Raji (cell line): ENCODE data around the gene SLC25A42.

ENCODE experiments used
- POLR2A ChIP-seq: IDR thresholded peaks from 2 replicates; pipeline ENCODE4 v1.6.1; 2011; ENCODE audit warnings: low read depth, low read length, control low read depth; ENCODE audit not compliant: insufficient read depth

The SLC25A42 gene

DNA sequence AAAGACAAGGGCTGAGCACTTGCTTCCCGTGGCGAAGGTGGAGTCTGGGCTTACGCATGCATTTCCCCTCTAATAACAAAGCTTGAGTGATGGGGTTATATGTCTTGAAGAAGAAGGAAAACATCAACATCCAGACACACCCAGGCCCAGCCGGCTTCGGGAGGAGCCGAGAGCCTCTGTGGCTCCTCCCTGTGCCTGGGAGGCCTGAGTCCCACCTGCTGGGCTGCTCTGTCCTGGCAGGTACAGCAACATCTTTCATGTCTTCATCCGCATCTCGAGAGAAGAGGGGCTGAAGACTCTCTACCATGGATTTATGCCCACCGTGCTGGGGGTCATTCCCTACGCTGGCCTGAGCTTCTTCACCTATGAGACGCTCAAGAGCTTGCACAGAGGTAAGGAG is 43.9 kb downstream of the SLC25A42 start:
- TF ChIP-seq POLR2A: no peak

- TF ChIP-seq POLR2A: no peak
Measured at GRCh38 chr19:19109601-19110000, 45.8 kb downstream of the SLC25A42 start.

- TF ChIP-seq POLR2A: no peak
Measured at GRCh38 chr19:19110410-19111135, 46.8 kb downstream of the SLC25A42 start.

DNA sequence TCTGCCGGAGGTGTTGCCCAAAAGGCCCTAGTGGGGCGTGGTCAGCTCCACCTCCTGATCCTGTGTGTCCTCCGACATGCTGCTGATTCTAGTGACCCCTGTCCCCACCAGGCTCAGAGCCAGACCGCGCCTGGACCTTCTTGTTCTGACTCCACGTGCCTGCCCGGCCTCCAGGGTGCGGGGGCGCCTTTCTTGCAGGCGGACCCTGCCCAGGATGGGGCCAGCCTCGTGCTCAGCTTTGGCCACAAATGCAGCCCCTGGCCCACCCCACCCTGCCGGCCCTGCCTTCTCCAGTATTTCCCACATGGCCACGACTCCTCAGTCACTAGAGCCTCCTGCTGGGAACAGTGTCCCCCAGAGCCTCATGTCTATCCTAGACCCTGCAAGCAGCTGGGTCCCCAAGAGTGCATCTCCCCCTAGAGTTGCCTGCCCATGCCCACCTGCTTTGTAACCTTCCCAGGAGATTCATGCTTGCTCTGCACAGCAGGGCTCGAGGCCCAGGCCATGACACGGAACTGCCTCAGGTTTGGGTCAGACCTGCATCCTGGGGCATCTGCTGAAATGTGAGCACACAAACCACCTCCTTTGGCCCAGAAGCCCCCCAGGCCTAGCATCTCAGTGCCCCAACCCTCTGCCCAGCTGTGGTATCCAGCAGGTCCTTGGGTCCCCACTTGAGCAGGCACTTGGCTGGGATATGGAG is 47.5 kb downstream of the SLC25A42 start:
- TF ChIP-seq POLR2A: no peak

GRCh38 chr19:19111967-19112580 is 48.3 kb downstream of the SLC25A42 start:
- TF ChIP-seq POLR2A: no peak

DNA sequence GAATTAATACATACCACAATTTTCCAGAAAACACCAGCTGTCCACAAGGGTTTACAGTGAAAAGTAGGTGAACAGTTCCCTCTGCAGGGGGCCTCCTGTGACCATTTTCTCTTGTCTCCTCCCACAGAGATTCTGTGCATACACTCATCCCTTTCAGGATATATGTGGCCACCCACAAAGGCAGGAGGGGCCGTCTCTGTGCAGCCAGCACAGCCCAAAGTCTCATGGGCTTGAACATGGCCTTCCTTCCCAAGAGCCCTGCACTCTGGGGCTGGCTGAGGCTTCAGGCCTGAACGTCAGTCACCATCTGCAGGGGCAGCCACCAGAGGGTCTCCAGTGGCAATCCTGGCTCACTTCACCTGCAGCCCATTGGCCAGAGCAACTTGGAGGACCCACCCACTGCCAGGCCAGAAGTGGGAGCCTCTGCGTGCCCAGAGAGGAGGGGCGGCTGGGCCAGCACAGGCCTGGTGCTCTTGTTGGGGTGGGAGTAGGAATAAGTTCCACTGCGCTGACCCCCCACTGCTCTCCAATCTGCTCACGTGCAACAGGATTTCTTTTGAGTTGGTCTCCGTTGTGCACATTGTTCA is 49.3 kb downstream of the SLC25A42 start:
- TF ChIP-seq POLR2A: no peak

GRCh38 chr19:19115954-19116353 is 52.2 kb downstream of the SLC25A42 start:
- no peak for TF ChIP-seq POLR2A

GRCh38 chr19:19119325-19120237 is 55.8 kb downstream of the SLC25A42 start:
- no peak for TF ChIP-seq POLR2A

DNA sequence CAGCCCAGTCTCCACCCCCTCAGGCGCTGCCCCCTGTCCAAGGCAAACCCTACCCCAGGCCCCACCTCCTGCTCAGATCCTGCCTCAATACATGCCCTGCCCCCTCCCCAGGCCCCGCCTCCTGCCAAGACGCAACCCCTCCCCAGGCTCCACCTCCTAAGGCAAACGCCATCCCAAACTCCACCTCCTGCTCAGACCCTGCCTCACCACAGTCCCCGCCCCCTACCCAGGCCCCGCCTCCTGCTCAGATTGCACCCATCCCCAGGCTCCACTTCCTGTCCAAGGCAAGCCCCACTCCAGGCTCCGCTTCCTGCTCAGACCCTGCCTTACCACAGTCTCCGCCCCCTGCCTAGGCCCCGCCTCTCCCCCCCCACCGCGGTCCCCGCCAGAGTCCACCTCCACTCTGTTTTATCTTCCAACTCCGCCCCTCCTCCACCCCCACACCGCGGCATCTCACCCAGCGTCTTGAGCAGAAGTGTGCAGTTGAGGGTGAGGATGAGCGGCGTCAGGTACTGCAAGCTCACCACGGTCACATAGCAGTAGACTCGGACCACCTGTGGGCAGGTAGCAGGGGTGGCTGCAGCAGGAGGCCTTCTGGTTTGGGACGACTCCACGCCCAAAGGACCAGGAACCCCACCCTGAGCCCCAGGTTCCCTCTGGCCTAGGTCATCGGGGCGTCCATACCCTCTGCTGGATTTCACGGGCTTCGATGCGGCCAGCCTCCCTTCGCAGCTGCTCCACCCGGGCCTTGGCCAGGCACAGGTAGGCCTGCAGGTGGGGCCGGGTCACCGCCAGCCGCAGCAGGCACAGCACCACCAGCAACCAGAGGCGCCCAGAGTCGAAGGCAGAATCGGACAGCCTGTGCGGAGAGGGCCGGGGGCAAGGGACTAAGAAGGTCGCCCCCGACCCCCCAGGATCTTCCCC is 56.8 kb downstream of the SLC25A42 start:
- TF ChIP-seq POLR2A: no peak

- no peak for TF ChIP-seq POLR2A
Measured at GRCh38 chr19:19121371-19121770, 57.6 kb downstream of the SLC25A42 start.

- TF ChIP-seq POLR2A: no peak
Measured at GRCh38 chr19:19122902-19123301, 59.1 kb downstream of the SLC25A42 start.

GRCh38 chr19:19123386-19123785 is 59.6 kb downstream of the SLC25A42 start:
- TF ChIP-seq POLR2A: no peak

- no peak for TF ChIP-seq POLR2A
Measured at GRCh38 chr19:19126102-19126501, 62.3 kb downstream of the SLC25A42 start.

- TF ChIP-seq POLR2A: no peak
Measured at GRCh38 chr19:19131989-19132388, 68.2 kb downstream of the SLC25A42 start.

DNA sequence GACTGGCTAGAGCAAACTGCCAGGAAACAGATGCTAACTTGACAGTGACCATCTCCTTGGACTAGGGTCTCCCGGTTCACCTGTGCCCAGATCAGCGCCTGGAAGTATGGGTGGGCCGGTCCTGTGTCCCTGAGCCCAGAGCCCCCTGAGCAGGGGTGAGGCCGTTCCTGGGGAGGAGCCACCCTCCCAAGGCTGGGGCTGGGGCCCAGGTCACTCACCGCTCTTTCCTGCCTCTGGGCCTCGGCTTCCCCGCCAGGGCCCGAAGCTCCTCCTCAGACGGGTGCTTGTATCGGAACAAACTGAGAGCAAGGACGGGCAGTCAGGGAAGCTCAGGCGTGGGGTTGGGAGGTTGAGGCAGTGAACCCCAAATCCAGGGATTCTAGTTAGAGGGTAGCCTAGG is 69.1 kb downstream of the SLC25A42 start:
- TF ChIP-seq POLR2A: no peak
